ENCODE measurements around the gene TUBA3E.
"Not testable (repeated sequence)": the region's sequence is repeated elsewhere in the genome, so short reads cannot be mapped to it uniquely, and the experiment has no call there.

GRCh38 chr2:130230376-130230775 lies 32.1 kb upstream of the TUBA3E start:
- TF ChIP-seq, protein P1, sequence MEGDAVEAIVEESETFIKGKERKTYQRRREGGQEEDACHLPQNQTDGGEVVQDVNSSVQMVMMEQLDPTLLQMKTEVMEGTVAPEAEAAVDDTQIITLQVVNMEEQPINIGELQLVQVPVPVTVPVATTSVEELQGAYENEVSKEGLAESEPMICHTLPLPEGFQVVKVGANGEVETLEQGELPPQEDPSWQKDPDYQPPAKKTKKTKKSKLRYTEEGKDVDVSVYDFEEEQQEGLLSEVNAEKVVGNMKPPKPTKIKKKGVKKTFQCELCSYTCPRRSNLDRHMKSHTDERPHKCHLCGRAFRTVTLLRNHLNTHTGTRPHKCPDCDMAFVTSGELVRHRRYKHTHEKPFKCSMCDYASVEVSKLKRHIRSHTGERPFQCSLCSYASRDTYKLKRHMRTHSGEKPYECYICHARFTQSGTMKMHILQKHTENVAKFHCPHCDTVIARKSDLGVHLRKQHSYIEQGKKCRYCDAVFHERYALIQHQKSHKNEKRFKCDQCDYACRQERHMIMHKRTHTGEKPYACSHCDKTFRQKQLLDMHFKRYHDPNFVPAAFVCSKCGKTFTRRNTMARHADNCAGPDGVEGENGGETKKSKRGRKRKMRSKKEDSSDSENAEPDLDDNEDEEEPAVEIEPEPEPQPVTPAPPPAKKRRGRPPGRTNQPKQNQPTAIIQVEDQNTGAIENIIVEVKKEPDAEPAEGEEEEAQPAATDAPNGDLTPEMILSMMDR (IDR thresholded peaks at IDR 0.05): not testable (repeated sequence)
- TF ChIP-seq HOXA7 (CRISPR knock-in tag; IDR thresholded peaks at IDR 0.05); ESRRA (IDR thresholded peaks at IDR 0.05; ENCODE audit: borderline replicate concordance, low read length): not testable (repeated sequence)

All from A549 (cell line).